ENCODE data around the gene P3H1.

Gene P3H1

DNA sequence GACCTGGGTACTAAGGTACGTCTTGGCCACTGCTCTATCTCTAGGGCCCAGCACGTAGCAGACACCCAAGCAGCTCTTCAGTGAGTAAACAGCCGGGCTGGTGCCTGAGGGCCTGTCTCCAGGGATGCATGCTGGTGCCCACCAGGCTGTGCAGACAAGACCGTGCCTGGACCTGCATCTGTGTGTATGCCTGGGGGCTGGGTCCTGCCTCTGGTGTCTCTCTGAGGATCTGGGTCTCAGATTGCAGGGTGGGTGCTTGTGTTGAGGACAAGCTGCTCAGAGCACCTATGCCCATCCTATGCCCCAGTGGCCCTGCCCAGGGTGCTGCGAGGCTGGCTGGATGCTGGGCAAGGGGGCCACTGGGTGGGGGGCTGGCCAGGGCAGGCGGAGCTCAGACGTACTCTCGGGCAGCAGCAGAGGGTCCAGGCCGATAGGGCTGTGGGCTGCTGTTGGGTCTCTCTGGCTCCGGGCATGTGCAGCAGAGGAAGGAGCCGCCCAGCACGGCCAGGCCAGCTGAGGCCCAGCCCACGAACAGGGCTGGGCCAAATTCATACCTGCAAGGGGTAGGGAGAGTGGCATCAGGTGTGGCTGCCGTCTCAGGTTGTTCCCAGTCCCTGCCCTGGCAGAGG is 31.2 kb downstream of the P3H1 start:
- no peak overlapping the region for H3K4me3 ChIP-seq (replicated peaks; ENCODE audit: low read depth, low read length)
- TF ChIP-seq, protein P1, sequence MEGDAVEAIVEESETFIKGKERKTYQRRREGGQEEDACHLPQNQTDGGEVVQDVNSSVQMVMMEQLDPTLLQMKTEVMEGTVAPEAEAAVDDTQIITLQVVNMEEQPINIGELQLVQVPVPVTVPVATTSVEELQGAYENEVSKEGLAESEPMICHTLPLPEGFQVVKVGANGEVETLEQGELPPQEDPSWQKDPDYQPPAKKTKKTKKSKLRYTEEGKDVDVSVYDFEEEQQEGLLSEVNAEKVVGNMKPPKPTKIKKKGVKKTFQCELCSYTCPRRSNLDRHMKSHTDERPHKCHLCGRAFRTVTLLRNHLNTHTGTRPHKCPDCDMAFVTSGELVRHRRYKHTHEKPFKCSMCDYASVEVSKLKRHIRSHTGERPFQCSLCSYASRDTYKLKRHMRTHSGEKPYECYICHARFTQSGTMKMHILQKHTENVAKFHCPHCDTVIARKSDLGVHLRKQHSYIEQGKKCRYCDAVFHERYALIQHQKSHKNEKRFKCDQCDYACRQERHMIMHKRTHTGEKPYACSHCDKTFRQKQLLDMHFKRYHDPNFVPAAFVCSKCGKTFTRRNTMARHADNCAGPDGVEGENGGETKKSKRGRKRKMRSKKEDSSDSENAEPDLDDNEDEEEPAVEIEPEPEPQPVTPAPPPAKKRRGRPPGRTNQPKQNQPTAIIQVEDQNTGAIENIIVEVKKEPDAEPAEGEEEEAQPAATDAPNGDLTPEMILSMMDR (IDR thresholded peaks at IDR 0.05; ENCODE audit: low read length, missing control alignments): no peak
- no peak for DNase-seq (ENCODE audit: low read depth)

DNA sequence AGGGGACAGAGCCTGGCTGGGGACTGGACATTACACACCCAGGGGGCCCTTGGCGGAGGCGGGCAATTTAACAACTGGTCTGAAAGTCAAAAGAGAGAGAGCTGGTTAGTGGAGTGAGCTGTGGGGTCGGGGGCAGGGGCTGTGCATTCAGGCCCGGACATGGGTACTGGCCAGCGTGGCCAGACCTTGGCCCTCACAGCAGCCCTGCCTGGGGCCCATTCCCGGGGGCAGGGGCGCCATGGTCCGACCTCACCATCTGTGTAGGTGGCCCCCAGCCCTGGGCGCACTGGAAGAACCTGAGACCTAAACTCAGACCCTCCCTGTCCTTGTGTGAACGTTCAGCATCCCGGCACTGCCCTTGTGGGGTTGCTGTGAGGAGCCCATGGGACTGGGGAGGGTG is 31.8 kb downstream of the P3H1 start:
- TF ChIP-seq, protein P1 (IDR thresholded peaks at IDR 0.05; ENCODE audit: low read length, missing control alignments): no peak
- H3K4me3 ChIP-seq (replicated peaks; ENCODE audit: low read depth, low read length): no peak overlapping the region
- no peak for DNase-seq (ENCODE audit: low read depth)

DNA sequence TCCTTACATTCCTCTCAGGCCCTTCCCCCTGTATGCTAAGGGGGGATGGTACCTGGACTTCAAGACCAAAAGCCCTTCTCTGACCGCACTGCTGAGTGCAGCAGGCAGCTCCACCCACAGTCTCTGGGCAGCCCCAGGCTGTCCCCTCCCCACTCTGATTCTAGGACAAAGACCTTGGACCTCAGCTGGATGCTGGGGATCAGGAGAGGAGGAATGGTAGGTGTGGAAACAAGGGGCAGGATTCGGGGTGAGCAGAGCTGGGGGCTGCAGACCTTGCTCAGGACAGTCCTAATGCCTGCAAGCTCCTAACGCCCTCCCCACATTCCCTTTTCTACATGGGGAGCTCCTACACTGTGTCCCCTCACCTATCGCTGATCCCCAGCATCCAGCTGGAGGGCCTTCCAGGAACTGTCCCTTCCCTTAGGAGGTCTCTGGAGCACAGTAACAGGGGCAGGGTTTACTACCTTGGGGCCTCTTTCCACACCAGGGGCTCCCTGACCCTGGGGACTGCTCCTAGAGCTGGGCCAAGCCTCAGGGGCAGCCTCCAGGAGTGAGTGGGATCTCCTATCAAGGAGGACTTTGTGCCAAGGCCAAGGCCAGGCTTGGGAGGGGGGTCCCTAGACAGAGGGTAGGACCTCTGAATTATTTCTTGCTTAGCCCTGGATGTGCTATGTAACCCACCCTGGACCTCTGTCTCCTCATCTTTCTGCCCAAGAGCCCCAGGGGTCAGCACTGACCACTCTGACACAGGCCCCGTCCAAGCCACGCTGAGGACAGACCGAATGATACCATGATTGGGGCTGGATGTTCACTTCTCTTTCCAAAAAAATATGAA is 32.4 kb downstream of the P3H1 start:
- TF ChIP-seq, protein P1 (IDR thresholded peaks at IDR 0.05; ENCODE audit: low read length, missing control alignments): no peak
- no peak for DNase-seq (ENCODE audit: low read depth)
- no peak overlapping the region for H3K4me3 ChIP-seq (replicated peaks; ENCODE audit: low read depth, low read length)

DNA sequence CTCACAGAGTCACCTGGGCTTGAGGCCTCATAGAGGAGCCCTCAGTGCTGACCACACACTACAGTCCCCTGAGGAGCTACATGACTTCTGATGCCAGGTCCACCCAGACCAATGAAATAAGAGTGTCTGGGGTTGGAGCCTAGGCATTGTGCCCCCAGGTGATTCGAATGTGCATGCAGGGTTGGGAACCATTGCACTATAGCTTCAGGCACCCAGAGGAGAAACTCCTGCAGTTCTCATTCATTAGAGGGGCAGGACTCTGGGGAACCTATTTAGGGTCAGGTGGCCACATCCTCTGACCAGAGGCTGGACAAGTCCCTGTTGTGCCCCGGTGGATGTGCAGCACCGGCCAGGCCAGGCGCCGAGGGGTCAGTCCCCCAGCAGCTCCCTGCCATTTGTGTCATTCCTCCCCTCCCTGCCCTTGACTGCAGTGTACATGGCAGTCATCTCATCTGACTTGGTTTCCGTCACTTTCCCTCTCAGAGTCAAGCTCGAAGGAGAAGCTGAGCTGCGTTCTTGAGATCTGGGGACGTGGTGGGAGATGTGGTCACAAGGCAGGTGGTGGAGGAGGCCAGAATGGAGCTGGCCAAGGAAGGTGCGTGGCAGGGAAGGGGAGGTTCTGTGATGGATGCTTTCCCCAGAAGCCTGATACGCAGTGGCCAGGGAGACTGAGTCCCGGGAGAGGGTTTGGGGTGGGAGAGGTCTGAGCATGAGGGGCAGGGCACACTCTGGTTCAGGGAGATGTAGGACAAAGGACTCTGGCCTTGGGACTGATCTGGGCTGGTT is 33.2 kb downstream of the P3H1 start:
- TF ChIP-seq, protein P1 (IDR thresholded peaks at IDR 0.05; ENCODE audit: low read length, missing control alignments): no peak
- H3K4me3 ChIP-seq (replicated peaks; ENCODE audit: low read depth, low read length): no peak overlapping the region
- no peak for DNase-seq (ENCODE audit: low read depth)

DNA sequence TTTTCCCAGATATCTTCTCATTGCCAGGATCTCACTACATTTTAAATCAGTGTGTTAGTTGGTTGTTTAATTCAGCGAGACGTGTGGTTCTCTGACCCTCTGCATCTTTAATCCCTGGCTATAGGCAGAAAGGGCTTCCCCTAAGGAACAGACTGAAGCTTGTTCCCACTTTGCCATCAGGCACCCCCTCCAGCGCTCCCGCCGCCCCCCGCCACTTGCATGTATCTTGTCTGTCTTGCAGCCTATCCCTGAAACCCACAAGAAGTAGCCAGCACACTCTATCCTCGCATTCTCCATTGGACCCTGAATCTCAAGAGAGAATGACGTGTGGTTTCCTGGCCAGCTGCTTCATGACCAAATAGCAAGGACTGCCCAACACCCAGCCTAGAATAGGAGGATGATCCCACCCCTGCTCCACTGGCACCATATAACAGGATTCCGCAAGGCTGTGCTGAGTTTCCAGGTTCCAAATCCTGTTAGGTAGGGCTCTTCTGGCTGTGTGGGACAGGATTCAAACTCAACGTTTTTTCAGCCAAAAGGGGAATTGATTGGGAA is 34.6 kb downstream of the P3H1 start:
- H3K4me3 ChIP-seq (replicated peaks; ENCODE audit: low read depth, low read length): no peak overlapping the region
- TF ChIP-seq, protein P1 (IDR thresholded peaks at IDR 0.05; ENCODE audit: low read length, missing control alignments): no peak
- peak; percentile 11 for DNase-seq (ENCODE audit: low read depth)

DNA sequence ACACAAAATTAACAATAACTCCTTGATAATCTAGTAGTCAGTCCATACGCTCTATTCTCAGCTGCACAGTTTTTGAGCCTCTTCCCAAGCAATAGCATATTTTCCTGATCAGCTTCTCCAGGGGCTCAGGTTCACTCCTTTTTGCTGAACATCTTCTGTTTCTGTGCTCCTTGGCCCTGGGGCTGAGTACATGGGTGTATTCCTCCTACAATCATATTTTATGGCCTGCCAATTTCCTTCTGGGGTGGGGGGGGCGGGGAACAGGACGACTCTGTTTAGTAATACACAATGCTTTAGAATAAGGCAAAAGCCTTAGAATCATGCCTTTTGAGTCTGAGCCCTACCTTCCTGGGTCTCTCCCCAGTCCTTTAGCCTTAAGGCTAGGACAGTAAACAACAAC is 35.2 kb downstream of the P3H1 start:
- H3K4me3 ChIP-seq (replicated peaks; ENCODE audit: low read depth, low read length): no peak overlapping the region
- TF ChIP-seq, protein P1 (IDR thresholded peaks at IDR 0.05; ENCODE audit: low read length, missing control alignments): no peak
- no peak for DNase-seq (ENCODE audit: low read depth)

Measured in fibroblast of pulmonary artery (primary cell).